ENCODE results near the gene RETSAT. TPM values are rescaled to one million over a fixed set of nuclear protein-coding genes. Genes with fewer than 3 reads are reported as not detected.
"Not testable (repeated sequence)": the region's sequence is repeated elsewhere in the genome, so short reads cannot be mapped to it uniquely, and the experiment has no call there.

RETSAT gene
- total RNA-seq, 1 donor from 2014 or later, result 39.6 TPM

- DNase-seq (ENCODE audit: low spot score), result no peak
These were observed 23.3 kb downstream of the RETSAT start for GRCh38 chr2:85330839-85331636.

GRCh38 chr2:85329701-85330100, 24.6 kb downstream of the RETSAT start:
- not testable (repeated sequence) for DNase-seq (ENCODE audit: low spot score)

GRCh38 chr2:85329181-85329651, 25.1 kb downstream of the RETSAT start:
- DNase-seq (ENCODE audit: low spot score), result no peak

GRCh38 chr2:85327822-85328617, 26.3 kb downstream of the RETSAT start, which contains the start of gene TGOLN2:
Gene TGOLN2, minus strand, starts transcription at chr2:85327989. Its CDS starts 27 bp downstream, at chr2:85327962.
- peak; percentile 94 for DNase-seq (ENCODE audit: low spot score)

- peak; percentile 70 for DNase-seq (ENCODE audit: low spot score)
These were observed 27.0 kb downstream of the RETSAT start for GRCh38 chr2:85327160-85327821.

GRCh38 chr2:85326406-85327159, 27.7 kb downstream of the RETSAT start:
- no peak for DNase-seq (ENCODE audit: low spot score)

- DNase-seq (ENCODE audit: low spot score), result no peak
These were observed 28.9 kb downstream of the RETSAT start for GRCh38 chr2:85325466-85325811.

GRCh38 chr2:85324639-85325465, 29.5 kb downstream of the RETSAT start:
- DNase-seq (ENCODE audit: low spot score), result no peak

GRCh38 chr2:85323988-85324367, 30.4 kb downstream of the RETSAT start:
- not testable (repeated sequence) for DNase-seq (ENCODE audit: low spot score)

GRCh38 chr2:85323351-85323987, 30.9 kb downstream of the RETSAT start:
- DNase-seq (ENCODE audit: low spot score), result no peak

- DNase-seq (ENCODE audit: low spot score), result no peak
These were observed 34.5 kb downstream of the RETSAT start for GRCh38 chr2:85319796-85320195.

- DNase-seq (ENCODE audit: low spot score), result no peak
These were observed 35.9 kb downstream of the RETSAT start for GRCh38 chr2:85318222-85319074.

- not testable (repeated sequence) for DNase-seq (ENCODE audit: low spot score)
These were observed 38.4 kb downstream of the RETSAT start for GRCh38 chr2:85315921-85316320.

GRCh38 chr2:85314884-85315242, 39.5 kb downstream of the RETSAT start:
- DNase-seq (ENCODE audit: low spot score), result no peak

- no peak for DNase-seq (ENCODE audit: low spot score)
These were observed 41.9 kb downstream of the RETSAT start for GRCh38 chr2:85312404-85312803.

GRCh38 chr2:85310330-85310729, 44.0 kb downstream of the RETSAT start:
- DNase-seq (ENCODE audit: low spot score), result no peak

GRCh38 chr2:85309699-85310321, 44.5 kb downstream of the RETSAT start:
- DNase-seq (ENCODE audit: low spot score), result no peak

GRCh38 chr2:85308896-85309555, 45.3 kb downstream of the RETSAT start:
- DNase-seq (ENCODE audit: low spot score), result peak; percentile 65
